Measurements from ENCODE around the gene TSPO.
"Not testable (repeated sequence)": the region's sequence is repeated elsewhere in the genome, so short reads cannot be mapped to it uniquely, and the experiment has no call there.

Gene TSPO

GRCh38 chr22:43131773-43132501, 19.4 kb upstream of the TSPO start:
- no peak for DNase-seq

GRCh38 chr22:43133401-43133800, 18.0 kb upstream of the TSPO start:
- DNase-seq, result no peak

- no peak for DNase-seq
Observed at GRCh38 chr22:43134553-43134952, 16.8 kb upstream of the TSPO start.

GRCh38 chr22:43135565-43135964, 15.8 kb upstream of the TSPO start:
- DNase-seq, result no peak

- DNase-seq, result peak; percentile 20
Observed at GRCh38 chr22:43136255-43136654, 15.1 kb upstream of the TSPO start.

DNA sequence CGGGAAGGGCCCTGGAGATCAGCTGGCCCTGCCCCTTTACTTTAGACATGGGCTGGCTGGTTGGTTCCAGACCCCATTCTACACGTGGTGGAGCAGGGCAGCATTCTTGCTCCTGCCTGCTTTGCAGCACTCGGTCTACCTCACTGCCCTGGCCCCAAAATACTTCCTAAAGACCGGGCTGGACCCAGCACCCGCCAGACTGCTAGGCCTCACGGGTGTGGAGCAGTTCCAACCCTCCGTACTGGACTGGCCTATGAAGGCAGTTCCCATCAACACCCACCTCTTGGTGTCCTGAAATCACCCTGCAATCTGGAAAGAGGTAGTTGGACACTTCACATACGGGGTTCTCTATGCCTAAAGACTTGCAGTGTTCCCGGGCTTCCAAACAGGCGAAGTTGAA, 14.6 kb upstream of the TSPO start:
- DNase-seq, result no peak

DNA sequence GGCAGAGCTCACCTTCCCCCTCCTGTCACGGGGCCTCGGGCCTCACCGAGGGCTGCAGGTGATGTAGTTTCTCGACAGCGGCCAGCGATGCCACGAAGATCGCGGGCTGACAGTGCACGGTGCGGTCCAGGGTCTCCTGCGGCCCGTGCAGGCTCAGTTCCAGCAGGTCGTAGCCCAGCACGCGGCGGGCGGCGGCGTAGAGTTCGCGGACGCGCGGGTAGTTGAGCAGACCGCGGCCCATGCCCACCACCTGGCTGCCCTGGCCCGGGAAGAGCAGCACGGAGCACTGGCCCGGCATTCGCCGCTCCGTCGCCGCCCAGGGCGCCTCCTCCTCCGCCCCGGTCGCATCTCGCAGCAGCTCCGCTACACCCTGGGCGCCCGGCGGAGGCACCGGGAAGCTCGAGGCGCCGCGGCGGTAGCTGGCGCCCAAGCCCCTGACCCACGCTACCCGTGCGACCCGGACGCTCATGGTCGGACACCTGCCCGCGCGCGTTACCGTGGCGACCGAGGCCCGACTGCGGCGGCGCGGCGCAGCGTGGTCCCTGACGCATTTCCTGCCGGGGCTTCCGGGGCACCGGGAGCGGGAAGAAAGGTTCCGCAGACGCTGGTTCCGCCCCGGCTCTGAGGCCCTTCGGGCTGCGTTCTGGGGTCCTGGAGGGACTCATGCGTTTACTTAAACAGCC, 8.3 kb upstream of the TSPO start, which contains the start of gene MCAT:
TSS of gene MCAT (minus strand) at position 519 of the 683 bp plus-strand sequence. CDS start at position 469, 50 bp downstream.
- peak; percentile 76 for DNase-seq

- no peak for DNase-seq
Observed at GRCh38 chr22:43144949-43145348, 6.4 kb upstream of the TSPO start.

GRCh38 chr22:43145371-43145770, 6.0 kb upstream of the TSPO start:
- DNase-seq, result not testable (repeated sequence)

DNA sequence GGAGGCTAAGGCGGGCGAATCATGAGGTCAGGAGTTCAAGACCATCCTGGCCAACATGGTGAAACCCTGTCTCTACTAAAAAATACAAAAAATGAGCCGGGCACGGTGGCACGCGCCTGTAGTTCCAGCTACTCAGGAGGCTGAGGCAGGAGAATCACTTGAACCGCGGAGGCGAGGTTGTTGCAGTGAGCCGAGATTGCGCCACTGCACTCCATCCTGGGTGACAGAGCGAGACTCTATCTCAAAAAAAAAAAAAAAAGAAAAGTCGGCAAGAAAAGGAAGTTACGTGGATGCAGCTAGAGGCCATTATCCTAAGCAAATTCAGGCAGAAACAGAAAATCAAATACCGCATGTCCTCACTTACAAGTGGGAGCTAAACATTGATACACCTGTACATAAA, 5.0 kb upstream of the TSPO start:
- DNase-seq, result not testable (repeated sequence)

DNA sequence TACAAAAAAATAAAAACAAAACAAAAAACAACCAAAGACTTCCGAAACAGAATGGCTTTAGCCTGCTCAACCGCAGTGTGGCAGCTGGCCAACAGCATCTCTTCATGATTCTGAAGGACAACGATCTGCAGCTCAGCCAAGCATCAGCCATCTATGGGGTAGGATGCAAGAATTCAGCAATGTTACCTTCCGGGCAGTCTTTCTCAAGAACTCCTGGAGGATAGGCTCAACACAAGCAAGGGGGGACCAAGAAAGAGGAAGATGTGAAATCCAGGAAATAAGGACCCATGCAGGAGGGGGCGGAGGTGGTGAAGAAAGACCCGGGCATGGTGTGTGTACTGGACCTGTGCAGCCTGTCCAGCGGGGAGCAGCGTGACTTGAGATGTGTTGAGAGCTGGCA, 3.5 kb upstream of the TSPO start:
- DNase-seq, result no peak

GRCh38 chr22:43148581-43148980, 2.8 kb upstream of the TSPO start:
- DNase-seq, result no peak

DNA sequence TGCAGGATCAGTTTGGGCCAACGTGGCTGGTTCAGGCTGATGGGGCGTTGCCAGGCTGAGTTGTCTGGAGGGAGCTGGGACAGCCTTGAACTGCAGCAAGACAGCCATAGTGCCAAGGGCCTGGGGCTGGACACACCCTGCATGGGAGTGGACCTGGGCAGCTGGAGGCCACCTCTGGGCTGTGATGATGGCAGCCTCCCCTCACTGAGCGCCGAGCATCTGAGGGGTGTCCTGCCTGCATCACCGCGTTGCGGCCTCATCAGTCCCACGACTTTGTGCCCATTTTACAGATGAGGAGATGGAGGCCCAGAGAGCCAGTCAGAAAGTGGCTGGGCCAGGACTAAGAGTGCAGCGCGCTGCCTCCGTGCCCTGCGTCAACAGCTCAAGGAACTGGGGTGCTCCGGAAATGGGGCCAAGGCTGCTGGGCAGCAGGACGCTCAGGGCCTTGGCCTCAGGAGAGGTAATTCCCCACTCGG, 590 bp upstream of the TSPO start:
- no peak for DNase-seq

GRCh38 chr22:43152003-43152356, 621 bp downstream of the TSPO start:
- no peak for DNase-seq

- DNase-seq, result peak; percentile 56
Observed at GRCh38 chr22:43152357-43153071, 1.2 kb downstream of the TSPO start.

GRCh38 chr22:43153899-43154298, 2.5 kb downstream of the TSPO start:
- no peak for DNase-seq

DNA sequence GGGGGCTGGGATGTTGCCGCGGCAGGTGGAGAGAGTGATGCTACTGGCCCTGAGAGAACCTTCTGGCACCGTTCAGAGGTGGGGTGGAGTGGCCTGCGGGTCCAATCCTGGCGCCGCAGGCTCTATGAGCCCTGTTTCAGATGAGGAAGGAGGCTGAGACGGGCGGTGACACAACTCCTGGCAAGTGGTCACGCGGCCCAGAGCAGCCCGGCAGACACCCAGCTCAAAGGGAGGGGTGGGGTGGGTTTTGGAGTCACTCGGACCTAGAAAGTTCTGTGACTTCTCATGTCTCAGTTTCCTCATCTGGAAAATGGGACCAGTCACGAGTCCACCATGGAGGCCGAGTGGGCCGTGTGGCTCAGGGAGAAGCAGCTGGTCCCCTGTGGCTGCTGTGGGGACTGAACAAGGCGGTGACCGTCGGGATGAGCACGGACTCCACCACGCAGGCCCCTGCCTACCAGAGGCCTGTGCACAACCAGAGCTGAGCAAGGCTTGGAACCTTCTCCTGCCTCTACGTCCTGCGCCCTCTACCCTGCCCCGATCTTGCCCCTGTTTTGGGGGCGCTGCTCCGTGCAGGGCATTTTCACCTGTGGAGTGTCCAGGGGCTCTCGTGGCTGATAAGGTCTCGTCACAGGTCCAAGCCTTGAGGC, 3.7 kb downstream of the TSPO start:
- no peak for DNase-seq

DNA sequence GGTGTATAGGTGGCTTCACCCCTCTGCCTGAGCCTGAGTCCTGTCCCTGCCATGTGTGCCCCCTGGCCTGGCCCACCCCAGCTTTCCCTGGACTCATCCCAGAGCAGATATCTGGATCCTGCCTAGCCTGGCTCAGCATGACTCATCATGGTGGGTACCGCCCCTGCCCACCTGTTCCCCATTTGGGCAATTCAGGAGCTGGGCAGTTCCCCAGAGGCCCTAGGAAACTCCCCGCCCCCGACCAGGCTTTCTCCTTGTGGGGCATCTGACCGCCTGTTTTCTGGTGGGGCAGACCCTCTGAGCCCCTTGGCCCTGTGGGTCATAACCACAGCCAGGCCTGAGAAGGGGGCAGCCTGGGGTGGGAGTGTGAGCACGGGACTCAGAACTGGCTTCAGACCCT, 4.4 kb downstream of the TSPO start:
- no peak for DNase-seq

- no peak for DNase-seq
Observed at GRCh38 chr22:43156413-43156812, 5.1 kb downstream of the TSPO start.

- DNase-seq, result no peak
Observed at GRCh38 chr22:43157874-43158546, 6.7 kb downstream of the TSPO start.

- no peak for DNase-seq
Observed at GRCh38 chr22:43158778-43159483, 7.6 kb downstream of the TSPO start.
